BJ (cell line): Measurements from ENCODE around the gene RAB11B. TPM values are rescaled to one million over a fixed set of nuclear protein-coding genes. Genes with fewer than 3 reads are reported as not detected.
"Not testable (repeated sequence)": the region's sequence is repeated elsewhere in the genome, so short reads cannot be mapped to it uniquely, and the experiment has no call there.

Source experiments
- CTCF ChIA-PET: fragments of 350-600 bp; formaldehyde crosslinking; extraction: SDS; loops from one replicate; lab custom pipeline; 2021; ENCODE audit warnings: antibody characterized with exemption, inconsistent platforms; lab: Yijun Ruan, JAX
- POLR2A ChIA-PET: fragments of 300-600 bp; sonication (Branson Sonifier 250); formaldehyde crosslinking; extraction: SDS; loops from one replicate; lab custom pipeline; 2021; ENCODE audit warnings: antibody characterized with exemption; lab: Charles Lee
- DNase-seq: peaks from one replicate; pipeline ENCODE4 v3.0.0-alpha.2; 2011; ENCODE audit warnings: low read depth
- H3K27me3 ChIP-seq: 2 replicates; pipeline ENCODE4 v1.6.0; 2011; ENCODE audit warnings: low read length; ENCODE audit not compliant: control insufficient read depth, insufficient read depth
- H3K36me3 ChIP-seq: 2 replicates; pipeline ENCODE4 v1.5.1; 2011; ENCODE audit warnings: low read length; ENCODE audit not compliant: control insufficient read depth, insufficient read depth
- H3K4me3 ChIP-seq: 2 replicates; pipeline ENCODE4 v1.5.1; 2011; ENCODE audit warnings: low read depth, mild to moderate bottlenecking, control low read depth, low read length
- CTCF ChIP-seq: IDR thresholded peaks from 2 replicates; pipeline ENCODE4 v1.5.1; 2011; ENCODE audit warnings: low read depth, mild to moderate bottlenecking, control low read depth, inconsistent platforms, low read length, moderate library complexity; ENCODE audit not compliant: insufficient read depth
- polyA plus RNA-seq: library from polyadenylated mRNA; depleted of rRNA; stranded (reverse); fragments of >200 nt; gene quantifications from 2 replicates; pipeline ENCODE4 v1.2.3, GENCODE V29; 2011

The RAB11B gene
- polyA plus RNA-seq, 1 experiment, result 50.0 TPM

GRCh38 chr19:8429826-8430225, 39.7 kb downstream of the RAB11B start:
- Histone ChIP-seq H3K27me3 (no peaks in the 10 kb centered on the region), H3K4me3 (no peak overlapping the region), H3K36me3 (peaks cover 2% of the 10 kb centered on the region; the same call in 1 of the 2 replicates)
- CTCF ChIA-PET, result no interaction called here
- POLR2A ChIA-PET, result no interaction called here
- DNase-seq, result no peak
- no peak for TF ChIP-seq CTCF

GRCh38 chr19:8430650-8431049, 40.5 kb downstream of the RAB11B start:
- Histone ChIP-seq H3K4me3 (no peak overlapping the region), H3K27me3 (no peaks in the 10 kb centered on the region), H3K36me3 (peaks cover 2% of the 10 kb centered on the region; the same call in 1 of the 2 replicates)
- POLR2A ChIA-PET, result no interaction called here
- CTCF ChIA-PET, result no interaction called here
- no peak for DNase-seq
- no peak for TF ChIP-seq CTCF

GRCh38 chr19:8438236-8438635, 48.1 kb downstream of the RAB11B start:
- Histone ChIP-seq H3K27me3 (no peaks in the 10 kb centered on the region), H3K4me3 (no peak overlapping the region), H3K36me3 (peaks cover 1% of the 10 kb centered on the region; the same call in 1 of the 2 replicates)
- DNase-seq, result no peak
- TF ChIP-seq CTCF, result no peak
- ChIA-PET CTCF (interaction anchor here (0.7 to 1.6 kb wide), 3 partner anchors 18 to 77 kb away, joined by 3 read pairs; no protein-coding TSS in a partner anchor), POLR2A (no interaction called here)

- no peak for TF ChIP-seq CTCF
- ChIA-PET CTCF (interaction anchor here (0.7 to 1.2 kb wide), 3 partner anchors 15 to 29 kb away, joined by 3 read pairs; partner anchors contain the start of gene MARCHF2), POLR2A (no interaction called here)
- Histone ChIP-seq H3K27me3 (no peaks in the 10 kb centered on the region), H3K36me3 (peaks cover 3% of the 10 kb centered on the region; the same call in 1 of the 2 replicates), H3K4me3 (no peak overlapping the region)
- DNase-seq, result no peak
These were observed 51.8 kb downstream of the RAB11B start for GRCh38 chr19:8441725-8442544.

- H3K4me3 ChIP-seq, result peak overlapping the region; percentile 43
- ChIA-PET CTCF (interaction anchor here (1.0 kb wide), 1 partner anchor 135 kb away, joined by 3 read pairs; no protein-coding TSS in a partner anchor), POLR2A (interaction anchor here (0.6 to 1.0 kb wide), 5 partner anchors 8 to 93 kb away, joined by 3 to 5 read pairs (median 3); partner anchors contain the start of gene ZNF414)
- DNase-seq, H3K36me3 ChIP-seq, H3K27me3 ChIP-seq: not testable (repeated sequence)
These were observed 54.0 kb downstream of the RAB11B start for GRCh38 chr19:8444140-8444676.
